ENCODE results near the gene NGEF. TPM values are rescaled to one million over a fixed set of nuclear protein-coding genes. Genes with fewer than 3 reads are reported as not detected.

NGEF gene
- total RNA-seq, 2 experiments from 2014 or later: 0.48 to 0.58 TPM

GRCh38 chr2:232875256-232876121, 137.6 kb downstream of the NGEF start:
- H3K27me3 Mint-ChIP-seq: peaks cover 9% of the 10 kb centered on the region
- H3K4me1 Mint-ChIP-seq: peaks cover 5% of the 10 kb centered on the region
- H3K4me3 Mint-ChIP-seq: peak overlapping the region; percentile 57
- H3K36me3 Mint-ChIP-seq (ENCODE audit: low read depth): no peaks in the 10 kb centered on the region
- no peak overlapping the region for H3K27ac Mint-ChIP-seq
- CTCF ChIA-PET: no interaction called here
- POLR2A ChIA-PET: no interaction called here
- H3K9me3 Mint-ChIP-seq: no peaks in the 10 kb centered on the region
- no peak for DNase-seq

GRCh38 chr2:232874677-232875223, 138.3 kb downstream of the NGEF start:
- POLR2A ChIA-PET: no interaction called here
- CTCF ChIA-PET: no interaction called here
- H3K4me3 Mint-ChIP-seq: peak overlapping the region; percentile 57

DNA sequence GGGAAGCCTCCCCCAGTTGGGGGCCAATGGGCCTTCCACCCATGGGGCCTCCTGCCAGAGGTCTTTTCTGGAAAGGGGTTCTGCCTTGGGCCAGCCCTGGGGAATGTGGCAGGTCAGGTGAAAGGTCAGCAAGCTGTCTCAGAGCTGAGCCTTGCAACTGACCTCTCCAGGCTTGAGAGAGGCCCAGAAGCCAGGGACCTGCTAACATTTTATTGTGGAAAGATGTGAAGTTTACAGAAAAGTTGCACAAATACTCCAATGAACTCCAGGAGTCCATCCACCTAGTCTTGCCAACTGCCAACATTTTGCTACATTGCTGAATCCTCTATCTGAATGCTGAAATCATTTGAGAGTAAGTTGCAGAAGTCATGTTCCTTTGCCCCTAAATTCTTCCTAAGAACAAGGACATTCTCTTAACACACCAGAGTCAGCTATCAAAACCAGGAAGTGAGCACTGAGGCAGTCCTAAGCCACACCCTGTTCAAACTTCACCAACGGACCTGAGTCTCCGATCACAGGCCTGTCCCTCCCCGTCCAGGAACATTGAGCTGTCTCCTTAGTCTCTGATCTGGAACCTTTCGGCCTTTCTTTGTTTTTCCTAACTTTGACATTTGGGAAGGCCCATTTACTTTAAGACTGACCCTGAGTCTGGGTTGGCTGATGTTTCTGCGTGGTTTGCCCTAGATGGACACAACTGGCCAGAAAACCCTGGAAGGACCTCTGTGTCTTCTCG, 139.0 kb downstream of the NGEF start:
- H3K4me1 Mint-ChIP-seq: peaks cover 5% of the 10 kb centered on the region
- no peak overlapping the region for H3K4me3 Mint-ChIP-seq
- H3K27me3 Mint-ChIP-seq: peaks cover 9% of the 10 kb centered on the region
- H3K27ac Mint-ChIP-seq: no peak overlapping the region
- ChIA-PET POLR2A (no interaction called here), CTCF (no interaction called here)
- no peak for DNase-seq
- no peaks in the 10 kb centered on the region for H3K9me3 Mint-ChIP-seq
- H3K36me3 Mint-ChIP-seq (ENCODE audit: low read depth): no peaks in the 10 kb centered on the region

More at GRCh38 chr2:232874677-232875223, 138.3 kb downstream of the NGEF start:
- DNase-seq: no peak
- Mint-ChIP-seq H3K36me3 (ENCODE audit: low read depth) (no peaks in the 10 kb centered on the region), H3K4me1 (peaks cover 5% of the 10 kb centered on the region), H3K9me3 (no peaks in the 10 kb centered on the region), H3K27me3 (peaks cover 9% of the 10 kb centered on the region), H3K27ac (no peak overlapping the region)

DNA sequence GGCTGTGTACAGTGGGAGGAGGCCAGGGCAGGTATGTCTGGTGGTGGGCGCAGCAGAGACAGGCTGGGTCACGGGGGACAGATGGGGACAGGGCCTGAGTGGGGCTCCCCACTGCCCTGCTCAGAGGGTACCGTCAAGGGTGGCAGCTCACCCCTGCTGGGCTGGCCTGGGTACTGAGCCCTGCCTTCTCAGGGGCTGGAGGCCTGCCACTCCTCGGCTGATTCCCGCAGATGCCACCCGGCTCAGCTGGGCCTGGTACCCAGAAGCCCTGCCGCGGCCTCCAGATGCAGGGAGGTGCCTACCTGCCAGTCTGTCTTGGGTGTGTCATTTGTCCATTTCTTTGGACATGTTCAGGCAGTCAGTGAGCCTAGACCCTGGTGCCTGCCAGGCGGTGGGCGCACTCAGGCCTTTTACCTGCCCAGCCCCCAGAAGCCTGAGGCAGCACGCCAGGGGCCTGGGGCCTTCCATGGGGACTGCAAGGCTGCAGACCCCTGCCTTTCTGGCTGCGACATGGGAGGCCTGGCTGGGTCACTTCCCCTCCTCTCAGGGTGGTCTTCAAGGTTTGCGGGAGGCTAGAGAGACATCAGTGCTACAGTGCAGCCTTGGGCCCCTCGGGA, 139.7 kb downstream of the NGEF start:
- ChIA-PET CTCF (no interaction called here), POLR2A (no interaction called here)
- H3K36me3 Mint-ChIP-seq (ENCODE audit: low read depth): no peaks in the 10 kb centered on the region
- H3K4me3 Mint-ChIP-seq: no peak overlapping the region
- no peak overlapping the region for H3K27ac Mint-ChIP-seq
- no peaks in the 10 kb centered on the region for H3K9me3 Mint-ChIP-seq
- DNase-seq: no peak
- H3K4me1 Mint-ChIP-seq: peaks cover 5% of the 10 kb centered on the region
- peaks cover 9% of the 10 kb centered on the region for H3K27me3 Mint-ChIP-seq

- Mint-ChIP-seq H3K27me3 (peaks cover 9% of the 10 kb centered on the region), H3K36me3 (ENCODE audit: low read depth) (no peaks in the 10 kb centered on the region), H3K27ac (no peak overlapping the region), H3K9me3 (no peaks in the 10 kb centered on the region), H3K4me1 (peaks cover 5% of the 10 kb centered on the region), H3K4me3 (no peak overlapping the region)
- DNase-seq: no peak
- ChIA-PET POLR2A (no interaction called here), CTCF (no interaction called here)
These were observed 140.2 kb downstream of the NGEF start for GRCh38 chr2:232872826-232873225.

GRCh38 chr2:232871835-232872736, 141.0 kb downstream of the NGEF start:
- H3K9me3 Mint-ChIP-seq: no peaks in the 10 kb centered on the region
- H3K4me3 Mint-ChIP-seq: no peak overlapping the region
- POLR2A ChIA-PET: no interaction called here
- DNase-seq: no peak
- peaks cover 7% of the 10 kb centered on the region for H3K27me3 Mint-ChIP-seq
- no peak overlapping the region for H3K27ac Mint-ChIP-seq
- CTCF ChIA-PET: no interaction called here
- no peaks in the 10 kb centered on the region for H3K36me3 Mint-ChIP-seq (ENCODE audit: low read depth)
- H3K4me1 Mint-ChIP-seq: peaks cover 5% of the 10 kb centered on the region

DNA sequence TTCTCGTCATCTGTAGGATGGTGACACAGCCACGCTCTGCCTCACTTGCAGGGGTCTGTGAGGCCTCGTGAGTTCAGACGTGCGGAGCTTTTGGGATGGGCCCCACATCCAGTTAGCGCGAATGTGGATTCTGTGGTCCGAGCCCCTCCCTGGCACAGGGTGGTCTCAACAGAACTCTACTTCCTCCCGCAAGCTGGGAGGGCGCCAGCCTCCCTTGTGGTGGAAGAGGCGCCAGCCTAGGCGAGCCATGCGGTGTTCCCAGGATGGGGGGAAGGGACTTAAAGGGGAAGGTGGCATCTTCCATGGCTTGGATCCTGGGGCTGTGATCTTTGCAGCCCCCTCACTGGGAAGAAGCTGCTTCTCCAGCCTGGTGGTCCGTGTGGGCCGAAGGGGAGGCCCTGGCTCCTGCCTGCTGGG, 141.6 kb downstream of the NGEF start:
- POLR2A ChIA-PET: no interaction called here
- peaks cover 5% of the 10 kb centered on the region for H3K4me1 Mint-ChIP-seq

GRCh38 chr2:232870766-232871371, 142.2 kb downstream of the NGEF start:
- Mint-ChIP-seq H3K4me3 (no peak overlapping the region), H3K36me3 (ENCODE audit: low read depth) (no peaks in the 10 kb centered on the region), H3K27ac (no peak overlapping the region), H3K4me1 (peaks cover 5% of the 10 kb centered on the region), H3K9me3 (no peaks in the 10 kb centered on the region), H3K27me3 (peaks cover 7% of the 10 kb centered on the region)
- DNase-seq: no peak
- ChIA-PET POLR2A (no interaction called here), CTCF (no interaction called here)

More for the DNA sequence above, 141.6 kb downstream of the NGEF start:
- no peaks in the 10 kb centered on the region for H3K36me3 Mint-ChIP-seq (ENCODE audit: low read depth)
- H3K27me3 Mint-ChIP-seq: peaks cover 7% of the 10 kb centered on the region
- H3K9me3 Mint-ChIP-seq: no peaks in the 10 kb centered on the region
- CTCF ChIA-PET: no interaction called here
- DNase-seq: no peak
- H3K4me3 Mint-ChIP-seq: no peak overlapping the region
- no peak overlapping the region for H3K27ac Mint-ChIP-seq

DNA sequence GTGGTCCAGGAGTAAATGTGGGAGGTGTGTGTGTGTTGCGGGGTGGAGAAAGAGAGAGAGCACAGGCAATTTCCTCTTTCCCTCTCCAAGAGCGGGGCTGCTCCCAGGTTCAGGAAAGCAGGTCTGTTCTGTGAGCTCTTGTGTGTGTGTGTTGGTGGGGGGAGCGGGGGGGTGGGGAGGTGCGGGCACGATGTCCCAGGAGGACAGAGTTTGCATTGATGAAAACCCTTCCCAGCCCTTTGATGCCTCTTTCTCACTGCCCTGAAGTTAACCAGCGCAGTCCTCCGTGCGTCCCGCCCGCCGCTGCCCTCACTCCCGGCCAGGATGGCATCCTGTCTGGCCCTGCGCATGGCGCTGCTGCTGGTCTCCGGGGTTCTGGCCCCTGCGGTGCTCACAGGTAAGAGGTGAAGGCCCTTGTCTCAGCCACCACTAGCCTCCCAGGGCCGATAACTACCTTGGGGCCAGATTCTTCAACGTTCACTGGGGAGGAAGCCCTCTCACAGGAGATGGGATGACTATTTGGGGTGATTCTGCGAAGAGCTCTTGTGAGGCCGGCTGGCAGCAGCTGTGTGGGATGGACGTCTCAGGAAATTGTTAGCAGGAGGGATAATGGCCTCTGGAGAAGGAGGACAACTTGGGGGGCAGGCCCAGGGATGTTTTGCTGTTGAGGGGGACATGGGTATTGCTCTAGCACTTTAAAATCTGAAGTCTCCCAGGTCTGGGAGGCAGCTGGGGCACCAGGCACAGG, 142.9 kb downstream of the NGEF start, which contains the start of gene SNORC:
SNORC (plus strand) TSS at position 247 of the 748 bp plus-strand sequence; CDS start at position 325, 78 bp downstream.
- H3K4me1 Mint-ChIP-seq: no peaks in the 10 kb centered on the region
- H3K27me3 Mint-ChIP-seq: peaks cover 2% of the 10 kb centered on the region
- no peaks in the 10 kb centered on the region for H3K9me3 Mint-ChIP-seq
- H3K27ac Mint-ChIP-seq: no peak within 1 kb of the TSS
- H3K4me3 Mint-ChIP-seq: no peak within 1 kb of the TSS
- POLR2A ChIA-PET: no interaction called here
- CTCF ChIA-PET: no interaction called here
- no peaks in the 10 kb centered on the region for H3K36me3 Mint-ChIP-seq (ENCODE audit: low read depth)
- DNase-seq: no peak

DNA sequence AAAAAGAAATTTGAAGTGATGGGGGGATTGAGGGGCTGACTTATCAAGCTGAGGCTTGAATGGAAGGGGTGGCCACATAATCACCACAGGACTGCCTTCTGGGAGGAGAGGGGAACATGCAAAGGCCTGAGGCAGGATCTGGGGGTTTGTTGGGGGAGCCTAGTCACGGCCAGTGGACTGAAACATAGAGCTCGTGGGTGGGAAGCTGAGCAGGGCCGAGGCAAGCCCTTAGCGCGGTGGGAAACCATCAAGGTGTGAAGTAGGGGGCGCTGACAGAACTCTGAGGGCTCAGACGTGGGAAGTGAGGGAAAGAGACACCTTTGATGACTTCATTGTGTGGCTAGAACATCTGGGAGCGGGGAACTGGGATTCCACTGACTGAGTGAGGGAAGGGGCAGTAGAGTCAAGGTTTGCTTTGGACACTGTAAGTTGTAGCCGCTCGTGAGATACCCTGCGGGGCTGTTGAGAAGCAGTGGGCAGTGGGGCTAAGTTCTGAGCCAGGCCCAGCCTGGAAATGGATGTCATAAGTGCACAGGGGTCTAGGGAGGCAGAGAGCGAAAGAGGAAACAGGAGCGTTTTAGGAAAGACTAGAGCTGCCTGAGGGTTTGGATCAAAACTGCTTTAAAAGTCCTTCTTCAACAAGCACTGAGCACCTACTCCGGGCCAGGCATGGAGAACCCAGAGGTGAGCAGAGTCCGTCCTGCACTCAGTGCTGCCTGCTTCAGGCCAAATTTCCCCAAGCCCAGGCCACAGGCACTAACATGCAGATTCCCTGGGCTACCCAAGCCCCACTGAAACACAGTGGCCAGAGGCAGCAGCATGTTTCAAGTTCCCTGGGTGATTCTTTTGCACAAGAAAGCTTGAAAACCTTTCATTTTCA, 143.7 kb downstream of the NGEF start:
- H3K27me3 Mint-ChIP-seq: no peaks in the 10 kb centered on the region
- no peak overlapping the region for H3K4me3 Mint-ChIP-seq
- H3K9me3 Mint-ChIP-seq: no peaks in the 10 kb centered on the region
- POLR2A ChIA-PET: no interaction called here
- no peak for DNase-seq
- no peaks in the 10 kb centered on the region for H3K36me3 Mint-ChIP-seq (ENCODE audit: low read depth)
- CTCF ChIA-PET: no interaction called here
- no peaks in the 10 kb centered on the region for H3K4me1 Mint-ChIP-seq
- H3K27ac Mint-ChIP-seq: no peak overlapping the region

- ChIA-PET CTCF (interaction anchor here (0.5 kb wide), 1 partner anchor 377 kb away, joined by 4 read pairs; no protein-coding TSS in a partner anchor), POLR2A (no interaction called here)
- DNase-seq: no peak
- Mint-ChIP-seq H3K9me3 (no peaks in the 10 kb centered on the region), H3K27me3 (no peaks in the 10 kb centered on the region), H3K27ac (no peak overlapping the region), H3K36me3 (ENCODE audit: low read depth) (no peaks in the 10 kb centered on the region), H3K4me3 (no peak overlapping the region), H3K4me1 (no peaks in the 10 kb centered on the region)
These were observed 147.0 kb downstream of the NGEF start for GRCh38 chr2:232866104-232866503.

All from activated CD4-positive, alpha-beta memory T cell treated with anti-CD3 and anti-CD28 coated beads, Interleukin-2, amount 10 ng/mL, durations not matched to agents 7 days and 5 days (primary cell).